GM19395 (cell line): ENCODE data around the gene BORCS5.
"Not testable (repeated sequence)": the region's sequence is repeated elsewhere in the genome, so short reads cannot be mapped to it uniquely, and the experiment has no call there.

ENCODE experiments used
- ATAC-seq: cut with Tn5 transposase; IDR thresholded peaks from one replicate; pipeline ENCODE4 v1.9.1; 2021; ENCODE audit warnings: mild to moderate bottlenecking, moderate library complexity; ENCODE audit not compliant: unreplicated experiment

Gene BORCS5

GRCh38 chr12:12356896-12357718, at the start of gene BORCS5:
Gene BORCS5, plus strand, starts transcription at chr12:12357078. Its CDS starts 374 bp downstream, at chr12:12357452.
- peak; percentile 86 for ATAC-seq

- not testable (repeated sequence) for ATAC-seq
Observed at GRCh38 chr12:12310695-12311094, 46.2 kb upstream of the BORCS5 start.

- ATAC-seq = no peak
Observed at GRCh38 chr12:12315838-12316237, 41.0 kb upstream of the BORCS5 start.

DNA sequence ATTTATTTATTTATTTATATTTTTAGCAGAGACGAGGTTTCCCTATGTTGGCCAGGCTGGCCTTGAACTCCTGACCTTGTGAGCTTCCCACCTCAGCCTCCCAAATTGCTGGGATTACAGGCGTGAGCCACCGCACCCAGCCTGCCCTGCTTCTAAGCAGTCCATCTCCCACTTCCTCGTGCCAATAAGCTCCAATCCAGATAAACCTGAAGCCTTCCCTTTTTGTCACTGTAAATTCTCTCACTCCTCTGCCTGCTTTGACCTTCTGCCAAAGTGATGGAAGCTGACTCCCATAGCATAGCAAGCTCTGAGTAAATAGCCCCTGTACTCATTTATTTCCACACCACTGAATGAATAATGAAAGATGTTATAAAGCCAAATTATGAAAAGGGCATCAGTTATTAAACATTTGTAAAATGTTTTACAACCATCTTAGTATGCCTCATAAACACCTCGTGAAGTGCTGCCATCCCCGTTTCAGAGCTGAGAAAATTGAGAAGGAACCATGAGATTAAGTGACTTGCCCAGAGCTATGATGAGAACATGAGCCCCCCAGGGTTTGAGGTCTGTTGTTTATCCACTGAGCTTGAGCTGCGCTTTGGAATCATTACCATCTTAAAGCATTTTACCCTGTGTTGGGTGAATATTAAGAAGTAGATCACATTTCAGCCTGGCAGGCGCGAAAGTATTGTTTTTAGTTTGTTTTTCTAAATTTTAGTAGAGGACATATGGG, 37.3 kb upstream of the BORCS5 start:
- no peak for ATAC-seq

- ATAC-seq = no peak
Observed at GRCh38 chr12:12323118-12323517, 33.8 kb upstream of the BORCS5 start.

DNA sequence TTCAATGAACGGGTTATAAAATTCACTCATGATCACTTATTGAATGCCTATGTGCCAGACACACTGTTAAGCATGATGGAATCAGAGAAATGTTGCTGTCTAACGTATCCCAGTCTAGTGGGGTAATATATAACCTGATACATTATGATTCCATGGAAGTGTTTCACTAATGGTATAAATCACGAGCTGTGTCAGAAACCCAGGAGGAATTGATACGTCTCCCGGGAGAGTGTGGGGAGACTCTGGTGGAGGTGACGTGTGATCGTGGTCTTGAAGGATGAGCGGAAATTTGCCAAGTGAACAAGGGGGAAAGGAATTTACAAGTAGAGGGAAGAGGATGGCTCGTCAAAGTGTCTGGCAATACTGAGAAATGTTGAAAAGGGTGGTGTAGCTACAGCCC, 33.3 kb upstream of the BORCS5 start:
- no peak for ATAC-seq

DNA sequence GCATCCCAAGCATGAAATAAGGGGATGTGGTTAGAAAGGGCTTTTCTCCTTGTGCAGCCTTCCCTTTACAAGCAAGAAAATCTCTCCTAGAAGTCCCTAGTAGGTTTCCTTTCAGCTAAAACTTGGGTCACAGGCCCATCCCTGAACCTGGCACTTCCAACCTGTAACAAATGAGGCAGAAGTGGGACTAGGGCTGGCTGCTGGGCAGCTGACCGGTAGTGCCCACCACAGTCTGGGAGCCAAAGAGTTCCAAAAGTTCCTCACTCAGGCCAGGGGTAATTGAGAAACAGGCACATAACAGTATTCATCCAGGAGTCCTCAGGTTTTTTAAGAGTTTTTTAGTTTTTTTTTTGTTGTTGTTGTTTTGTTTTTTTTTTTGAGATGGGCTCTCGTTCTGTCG, 30.6 kb upstream of the BORCS5 start:
- no peak for ATAC-seq

GRCh38 chr12:12327802-12328201, 29.1 kb upstream of the BORCS5 start:
- no peak for ATAC-seq

DNA sequence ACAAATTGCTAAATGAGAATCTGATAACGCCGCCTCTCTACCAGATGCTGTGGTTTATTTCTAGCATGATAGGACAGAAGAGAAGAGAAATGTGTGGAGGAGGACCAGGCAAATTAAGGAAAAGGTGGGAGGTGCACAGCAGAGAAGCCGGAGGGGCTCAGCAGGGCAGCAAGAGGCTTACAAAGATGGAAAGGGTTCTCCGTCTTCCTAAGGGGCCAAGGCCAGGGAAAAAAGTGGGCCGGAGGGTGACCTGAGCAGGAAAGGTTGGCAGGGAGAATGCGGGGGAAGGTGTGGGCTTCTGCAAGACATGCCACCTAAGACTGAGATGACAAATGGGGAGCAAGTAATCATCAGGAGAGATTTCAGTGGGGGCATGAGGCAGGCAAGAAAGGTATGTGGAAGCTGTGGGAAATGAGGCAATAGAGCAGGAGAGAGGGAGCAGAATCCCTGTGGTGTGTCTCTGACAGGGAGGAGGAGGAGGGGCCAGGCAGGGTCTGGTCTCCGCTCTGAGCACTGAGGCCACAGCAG, 25.6 kb upstream of the BORCS5 start:
- ATAC-seq = no peak

DNA sequence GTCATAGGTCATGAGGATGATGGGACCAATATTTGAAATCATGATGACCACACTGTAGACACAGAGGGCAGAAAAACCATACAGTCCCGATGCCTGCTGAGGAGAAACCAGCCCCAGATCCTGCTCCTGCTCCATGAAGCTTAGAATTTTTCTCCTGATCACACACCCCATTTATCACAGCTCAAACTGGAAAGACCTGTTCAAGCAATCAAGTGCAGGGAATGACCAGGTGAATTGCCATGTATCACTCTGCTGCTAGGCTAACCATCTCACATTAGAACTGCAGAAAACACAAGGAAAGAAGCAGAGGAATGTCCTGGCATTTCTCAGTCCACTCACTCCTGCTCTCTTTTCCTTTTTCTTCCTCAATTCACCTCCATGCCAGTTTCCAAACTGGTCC, 25.0 kb upstream of the BORCS5 start:
- ATAC-seq = no peak

DNA sequence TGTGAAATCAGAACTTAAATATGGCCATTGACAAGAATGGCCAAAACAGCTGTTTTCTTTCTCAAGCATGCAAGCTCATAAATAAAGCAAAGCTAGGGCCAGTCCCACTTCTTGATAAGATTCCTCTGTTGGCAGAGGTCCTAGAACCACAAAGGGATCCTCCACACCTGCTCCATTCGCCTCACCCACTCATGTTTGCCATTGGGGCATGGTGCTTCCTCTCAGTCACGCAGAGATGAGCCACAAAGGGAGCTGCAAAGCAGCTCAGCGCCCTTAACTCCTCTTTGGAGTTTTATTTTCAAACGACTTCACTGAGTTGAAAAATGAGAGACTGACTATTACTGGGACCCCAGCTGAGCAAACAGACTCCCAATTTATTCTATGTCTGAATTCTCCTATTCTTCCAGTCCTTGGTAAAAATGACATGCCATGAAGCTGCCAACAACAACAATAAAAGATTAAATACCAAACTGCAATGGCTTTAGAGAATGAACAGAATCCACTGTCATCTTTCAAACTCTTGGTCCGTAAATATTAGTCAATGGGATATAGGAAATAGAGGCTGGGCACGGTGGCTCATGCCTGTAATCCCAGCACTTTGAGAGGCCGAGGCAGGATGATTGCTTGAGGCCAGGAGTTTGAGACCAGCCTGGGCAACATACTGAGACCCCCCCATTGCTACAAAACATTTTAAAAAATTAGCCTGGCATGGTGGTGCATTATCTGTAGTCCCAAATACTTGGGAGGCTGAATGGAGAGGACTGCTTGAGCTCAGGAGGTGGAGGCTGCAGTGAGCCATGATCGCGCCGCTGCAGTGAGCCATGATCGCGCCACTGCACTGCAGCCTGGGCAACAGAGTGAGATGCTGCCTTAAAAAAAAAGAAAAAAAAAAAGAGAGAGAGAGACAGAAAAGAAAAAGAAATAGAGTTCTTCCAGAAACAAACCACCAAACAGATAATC, 23.2 kb upstream of the BORCS5 start:
- no peak for ATAC-seq

GRCh38 chr12:12334367-12335040, 22.4 kb upstream of the BORCS5 start:
- ATAC-seq = peak; percentile 73

DNA sequence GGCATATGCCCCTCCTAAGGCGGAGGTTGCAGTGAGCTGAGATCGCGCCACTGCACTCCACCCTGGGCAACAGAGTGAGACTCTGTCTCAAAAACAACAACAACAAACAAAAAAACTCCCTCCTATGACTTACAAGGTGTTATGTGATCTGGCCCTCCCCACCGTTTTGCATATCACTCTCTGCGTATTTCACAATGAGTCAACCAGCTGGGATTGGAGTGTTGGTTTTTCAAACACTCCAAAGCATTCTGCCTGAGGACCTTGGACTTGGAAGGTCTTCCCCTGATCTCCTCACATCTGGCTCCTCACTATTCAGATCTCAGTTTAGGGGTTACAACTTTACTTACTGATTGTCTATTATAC, 20.8 kb upstream of the BORCS5 start:
- ATAC-seq = no peak

DNA sequence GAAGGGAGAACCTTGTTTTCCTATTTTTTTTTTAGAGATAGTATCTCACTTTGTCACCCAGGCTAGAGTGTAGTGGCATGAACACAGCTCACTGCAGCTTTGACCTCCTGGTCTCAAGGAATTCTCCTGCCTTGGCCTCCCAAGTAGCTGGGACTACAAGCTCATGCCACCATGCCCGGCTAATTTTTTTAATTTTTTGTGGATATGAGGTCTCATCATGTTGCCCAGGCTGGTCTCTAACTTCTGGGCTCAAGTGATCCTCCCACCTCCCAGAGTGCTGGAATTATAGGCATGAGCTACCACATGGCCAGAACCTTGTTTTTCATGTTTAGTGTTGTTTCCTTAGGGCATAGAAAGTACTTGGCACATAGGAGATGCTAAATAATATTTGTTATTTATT, 20.4 kb upstream of the BORCS5 start:
- ATAC-seq = no peak

DNA sequence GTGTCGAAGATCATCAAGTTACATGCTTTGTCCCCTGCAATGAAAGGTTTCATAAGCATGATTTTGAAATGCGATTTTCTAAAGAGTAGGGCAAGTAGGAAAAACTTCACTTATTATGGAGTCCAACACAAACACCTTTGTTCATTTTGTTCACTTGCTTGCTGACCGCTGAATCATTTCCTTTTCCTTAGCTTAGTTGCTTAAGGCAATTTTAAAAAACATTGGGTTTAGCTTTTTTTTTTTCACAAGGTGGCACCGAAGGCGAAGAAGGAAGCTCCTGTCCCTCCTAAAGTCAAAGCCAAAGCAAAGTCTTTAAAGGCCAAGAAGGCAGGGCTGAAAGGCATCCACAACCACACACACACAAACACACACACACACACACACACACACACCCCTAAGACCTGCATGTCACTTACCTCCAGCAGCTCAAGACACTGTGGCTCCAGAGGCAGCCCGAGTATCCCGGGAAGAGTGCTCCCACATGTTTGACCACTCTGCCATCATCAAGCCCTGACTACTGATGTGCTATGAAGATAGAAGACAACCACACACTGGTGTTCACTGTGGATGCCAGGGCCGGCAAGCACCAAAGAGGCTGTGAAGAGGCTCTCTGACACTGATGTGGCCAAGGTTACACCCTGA, 18.2 kb upstream of the BORCS5 start:
- no peak for ATAC-seq

DNA sequence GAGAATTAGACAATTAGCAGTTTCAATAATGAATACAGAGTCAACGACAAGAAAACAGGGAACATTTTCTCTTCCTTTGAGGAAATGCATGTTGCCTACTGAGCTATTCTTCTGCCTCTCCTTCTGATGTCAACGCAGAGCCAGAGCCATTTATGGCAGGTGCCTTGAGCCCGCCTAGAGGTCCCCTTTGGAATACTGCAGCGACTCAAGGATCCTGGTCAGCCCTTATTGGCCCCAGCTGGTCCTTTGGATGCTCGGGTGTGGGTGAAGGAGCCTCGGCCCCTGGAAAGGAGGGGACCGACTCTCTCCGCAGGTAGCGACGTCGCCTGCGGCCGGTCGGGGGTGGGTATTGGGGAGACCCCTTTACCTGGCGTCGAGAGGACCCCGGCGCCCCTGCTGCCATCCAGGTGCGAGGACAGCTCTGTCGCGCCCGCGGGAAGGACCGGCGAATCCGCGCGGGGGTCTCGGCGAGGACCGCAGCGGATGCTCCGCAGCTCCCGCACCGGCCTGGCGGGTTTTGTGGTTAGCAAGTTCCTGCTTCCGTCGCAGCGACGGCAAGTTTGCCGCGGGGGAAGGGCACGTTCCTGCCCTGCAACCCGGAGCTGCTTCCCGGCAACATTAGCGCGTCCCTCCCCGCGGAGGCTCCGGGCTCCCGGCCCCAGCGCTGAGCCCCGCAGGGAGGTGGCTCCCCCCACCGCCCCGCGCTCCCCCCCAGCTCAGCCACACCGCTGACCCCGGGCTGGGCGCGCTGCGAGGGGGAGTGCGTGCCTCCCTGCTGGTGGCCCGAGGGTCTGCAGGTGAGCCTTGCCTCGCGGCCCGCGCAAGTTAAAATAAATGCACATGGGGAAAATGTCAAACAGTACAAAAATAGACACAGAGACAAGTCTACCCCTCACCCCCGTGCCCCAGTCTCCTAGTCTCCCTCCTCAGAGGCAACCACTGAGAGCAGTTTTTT, 6.9 kb upstream of the BORCS5 start, which contains the start of gene MANSC1:
Gene MANSC1 (minus strand): TSS at position 532 of the 955 bp plus-strand sequence. CDS start 6,928 bp downstream, outside the sequence.
- ATAC-seq = no peak

DNA sequence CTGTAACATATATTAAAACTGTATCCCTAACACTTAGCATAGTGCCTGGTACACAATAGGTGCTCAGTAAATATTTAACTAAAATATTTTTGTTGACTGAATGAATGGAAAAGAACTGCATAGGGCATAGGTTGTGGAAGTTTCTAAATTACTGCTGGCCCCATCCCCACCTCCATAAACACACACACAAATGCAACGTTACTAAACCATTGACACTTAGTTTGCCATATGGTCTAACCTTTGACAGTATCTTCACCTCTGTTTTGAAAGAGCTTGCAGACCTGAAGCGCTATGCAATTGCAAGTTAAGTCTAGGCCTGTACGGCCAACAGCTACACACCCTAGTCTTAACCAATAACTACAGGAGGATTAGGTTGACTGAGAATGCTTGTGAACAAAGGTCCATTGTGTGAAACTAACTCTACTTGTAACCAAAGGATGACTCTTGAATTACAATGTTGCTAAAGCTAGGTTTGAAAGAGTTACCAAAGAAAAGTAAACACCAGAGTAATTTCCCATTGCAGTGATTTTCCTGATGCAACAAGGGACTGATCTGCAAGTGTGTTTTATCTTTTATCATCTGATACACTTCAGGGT, 5.9 kb upstream of the BORCS5 start:
- no peak for ATAC-seq
